ENCODE data around the gene OR8A1. TPM values are rescaled to one million over a fixed set of nuclear protein-coding genes. Genes with fewer than 3 reads are reported as not detected.
A peak's percentile ranks its signal among the peaks of the same experiment; 100 is the strongest.

OR8A1 gene
- total and polyA plus RNA-seq, 4 experiments from 2014 or later, result not detected

DNA sequence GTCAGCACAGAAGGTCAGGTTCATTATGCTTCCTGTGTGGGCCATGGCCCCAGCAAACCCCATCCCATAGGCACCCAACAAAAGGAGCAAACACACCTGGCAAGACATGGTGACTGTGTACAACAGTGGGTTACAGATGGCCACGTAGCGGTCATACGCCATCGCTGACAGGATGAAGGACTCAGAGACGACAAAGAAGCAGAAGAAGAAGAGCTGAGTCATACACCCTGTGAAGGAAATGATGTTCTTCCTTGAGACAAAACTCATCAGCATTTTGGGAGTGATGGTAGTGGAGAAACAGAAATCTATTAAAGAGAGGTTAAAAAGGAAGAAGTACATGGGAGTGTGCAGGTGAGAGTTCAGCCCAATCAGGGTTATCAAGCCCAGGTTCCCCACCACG is 26.7 kb upstream of the OR8A1 start:
- no peaks in the 10 kb centered on the region for H3K27me3 ChIP-seq (ENCODE audit: insufficient read depth, low read length)
- DNase-seq, result no peak
- Mint-ChIP-seq H3K9me3 (peaks cover 0 to 4% (median 0%) of the 10 kb centered on the region in 8 donors), H3K27me3 (peaks cover 14 to 17% of the 10 kb centered on the region in 2 donors), H3K27ac (no peak overlapping the region), H3K4me3 (no peak overlapping the region), H3K36me3 (no peaks in the 10 kb centered on the region), H3K4me1 (peaks cover 0 to 1% (median 0%) of the 10 kb centered on the region in 4 donors)
- ChIA-PET POLR2A (ENCODE audit: partially characterized antibody) (no interaction called here), CTCF (ENCODE audit: partially characterized antibody) (no interaction called here)
- no peaks in the 10 kb centered on the region for H3K4me1 ChIP-seq (ENCODE audit: insufficient read depth, low read length)
- no peak overlapping the region for H3K27ac ChIP-seq (ENCODE audit: low read depth, low read length)
- intact Hi-C loops (cut with micrococcal nuclease), result no loop called here
- H3K9me3 ChIP-seq (ENCODE audit: control insufficient read depth in 1 of 2, low read length in 2 of 2), result no peaks in the 10 kb centered on the region
- H3K36me3 ChIP-seq (ENCODE audit: insufficient read depth, low read length), result no peaks in the 10 kb centered on the region
- no peak overlapping the region for H3K4me3 ChIP-seq (ENCODE audit: low read length in 2 of 2)

DNA sequence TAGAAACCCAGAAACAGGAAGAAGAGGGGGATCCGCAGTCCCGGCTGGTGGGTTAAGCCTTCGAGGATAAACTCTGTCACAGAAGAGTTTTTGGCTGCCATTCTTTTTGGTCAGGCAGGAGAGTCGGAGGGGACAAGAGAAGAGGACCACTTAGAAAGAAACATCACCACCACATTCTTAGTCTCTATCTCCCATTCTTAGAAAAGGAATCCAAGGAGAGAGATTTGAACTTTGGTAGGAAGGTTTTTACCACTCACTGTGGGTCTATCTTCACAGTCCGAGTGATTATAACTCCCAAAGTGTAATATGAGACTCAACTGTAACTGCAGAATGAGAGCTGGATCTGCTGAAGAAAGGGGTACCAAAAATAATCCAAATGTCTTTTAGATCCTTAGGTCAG is 26.2 kb upstream of the OR8A1 start, which contains the start of gene OR8B12:
TSS of gene OR8B12 (minus strand) at position 101 of the 400 bp plus-strand sequence. CDS start at position 101, 0 bp downstream.
- H3K9me3 ChIP-seq (ENCODE audit: control insufficient read depth in 1 of 2, low read length in 2 of 2), result no peaks in the 10 kb centered on the region
- intact Hi-C loops (cut with micrococcal nuclease), result no loop called here
- H3K27me3 ChIP-seq (ENCODE audit: insufficient read depth, low read length), result no peaks in the 10 kb centered on the region
- H3K4me1 Mint-ChIP-seq, result peaks cover 0 to 1% (median 0%) of the 10 kb centered on the region in 4 donors
- H3K4me1 ChIP-seq (ENCODE audit: insufficient read depth, low read length), result no peaks in the 10 kb centered on the region
- peaks cover 0 to 4% (median 0%) of the 10 kb centered on the region in 8 donors for H3K9me3 Mint-ChIP-seq
- no peak for DNase-seq
- H3K27ac ChIP-seq (ENCODE audit: low read depth, low read length), result no peak within 1 kb of the TSS
- no peak within 1 kb of the TSS for H3K4me3 ChIP-seq (ENCODE audit: low read length in 2 of 2)
- no peaks in the 10 kb centered on the region for H3K36me3 ChIP-seq (ENCODE audit: insufficient read depth, low read length)
- CTCF ChIA-PET (ENCODE audit: partially characterized antibody), result no interaction called here
- no peaks in the 10 kb centered on the region for H3K36me3 Mint-ChIP-seq
- POLR2A ChIA-PET (ENCODE audit: partially characterized antibody), result no interaction called here
- no peak within 1 kb of the TSS for H3K4me3 Mint-ChIP-seq
- peak within 1 kb of the TSS in 1 of 7 donors; percentile 6 for H3K27ac Mint-ChIP-seq
- peaks cover 14% of the 10 kb centered on the region in 2 donors for H3K27me3 Mint-ChIP-seq

DNA sequence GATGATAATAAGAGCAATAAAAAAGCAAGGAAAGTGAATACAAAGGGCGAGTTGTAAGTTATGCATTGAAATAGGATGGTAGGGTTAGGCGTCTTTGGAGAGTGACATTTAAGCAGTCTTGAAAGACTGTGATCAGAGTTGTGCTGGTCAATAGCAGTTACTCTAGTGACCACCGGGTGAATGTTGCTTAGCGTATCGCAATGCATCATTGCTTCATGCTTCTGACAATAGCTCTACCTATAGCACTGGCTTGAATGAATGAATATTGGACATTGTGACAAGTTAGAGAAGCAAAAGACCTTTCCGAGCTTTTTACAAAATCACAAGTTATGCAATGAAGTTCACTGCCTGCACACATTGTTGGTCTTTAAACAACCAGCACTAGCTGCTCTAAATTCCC is 18.6 kb upstream of the OR8A1 start:
- peaks cover 0 to 6% (median 0%) of the 10 kb centered on the region in 8 donors for H3K9me3 Mint-ChIP-seq

DNA sequence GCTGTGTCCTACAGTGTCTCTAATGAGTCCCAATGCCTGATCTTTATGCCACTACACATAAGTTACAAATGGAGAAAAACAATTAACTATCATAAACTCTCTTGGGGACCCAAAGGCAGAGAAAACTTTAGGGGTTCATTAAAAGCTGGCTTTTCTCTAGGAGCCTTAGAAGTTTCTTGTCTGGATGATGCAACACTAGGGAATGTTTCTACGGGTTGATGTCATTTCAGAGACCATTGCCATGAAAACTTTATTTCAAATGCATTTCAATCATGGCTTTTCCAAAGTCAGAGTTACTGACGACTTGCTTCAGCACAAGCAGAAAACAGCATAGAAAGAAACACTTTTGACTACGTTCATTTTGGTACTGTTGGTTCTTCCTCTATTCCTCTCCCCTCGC is 17.8 kb upstream of the OR8A1 start:
- Histone ChIP-seq H3K9me3 (ENCODE audit: control insufficient read depth in 1 of 2, low read length in 2 of 2) (no peaks in the 10 kb centered on the region), H3K4me1 (ENCODE audit: insufficient read depth, low read length) (no peaks in the 10 kb centered on the region), H3K27me3 (ENCODE audit: insufficient read depth, low read length) (no peaks in the 10 kb centered on the region), H3K27ac (ENCODE audit: low read depth, low read length) (no peak overlapping the region), H3K4me3 (ENCODE audit: low read length in 2 of 2) (no peak overlapping the region), H3K36me3 (ENCODE audit: insufficient read depth, low read length) (no peaks in the 10 kb centered on the region)
- H3K36me3 Mint-ChIP-seq, result no peaks in the 10 kb centered on the region
- intact Hi-C loops (cut with micrococcal nuclease), result no loop called here
- peaks cover 0 to 6% (median 0%) of the 10 kb centered on the region in 8 donors for H3K9me3 Mint-ChIP-seq
- ChIA-PET POLR2A (ENCODE audit: partially characterized antibody) (no interaction called here), CTCF (ENCODE audit: partially characterized antibody) (no interaction called here)
- H3K27ac Mint-ChIP-seq, result no peak overlapping the region
- H3K4me3 Mint-ChIP-seq, result no peak overlapping the region
- peaks cover 4% of the 10 kb centered on the region in 2 donors for H3K27me3 Mint-ChIP-seq
- DNase-seq, result no peak
- no peaks in the 10 kb centered on the region for H3K4me1 Mint-ChIP-seq

More for the DNA sequence above, 18.6 kb upstream of the OR8A1 start:
- CTCF ChIA-PET (ENCODE audit: partially characterized antibody), result no interaction called here
- H3K27ac ChIP-seq (ENCODE audit: low read depth, low read length), result no peak overlapping the region
- H3K9me3 ChIP-seq (ENCODE audit: control insufficient read depth in 1 of 2, low read length in 2 of 2), result no peaks in the 10 kb centered on the region
- Mint-ChIP-seq H3K4me1 (no peaks in the 10 kb centered on the region), H3K36me3 (no peaks in the 10 kb centered on the region), H3K4me3 (no peak overlapping the region), H3K27ac (no peak overlapping the region), H3K27me3 (peaks cover 1 to 4% of the 10 kb centered on the region in 2 donors)
- no peak for DNase-seq
- H3K36me3 ChIP-seq (ENCODE audit: insufficient read depth, low read length), result no peaks in the 10 kb centered on the region
- no peaks in the 10 kb centered on the region for H3K27me3 ChIP-seq (ENCODE audit: insufficient read depth, low read length)
- intact Hi-C loops (cut with micrococcal nuclease), result no loop called here
- POLR2A ChIA-PET (ENCODE audit: partially characterized antibody), result no interaction called here
- no peaks in the 10 kb centered on the region for H3K4me1 ChIP-seq (ENCODE audit: insufficient read depth, low read length)
- no peak overlapping the region for H3K4me3 ChIP-seq (ENCODE audit: low read length in 2 of 2)

DNA sequence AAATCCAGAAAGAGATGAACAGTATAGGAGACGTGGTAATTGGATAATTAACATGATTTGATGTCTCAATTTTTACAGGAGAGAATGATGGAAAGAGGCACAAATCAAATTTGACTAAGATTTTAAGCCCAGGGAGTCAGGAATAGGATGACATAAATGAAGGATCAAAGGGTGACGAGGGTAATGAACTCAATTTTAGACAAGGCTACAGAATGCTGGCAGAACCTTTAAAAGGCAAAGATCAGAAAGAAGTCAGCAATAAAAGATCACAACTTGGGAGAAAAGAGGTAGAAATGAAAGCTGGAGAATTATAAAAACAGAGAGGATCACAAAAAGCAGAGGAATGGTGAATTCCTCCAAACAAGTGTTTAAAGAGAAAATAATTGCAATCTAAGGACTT is 13.0 kb upstream of the OR8A1 start:
- intact Hi-C loops (cut with micrococcal nuclease), result no loop called here
- ChIA-PET CTCF (ENCODE audit: partially characterized antibody) (no interaction called here), POLR2A (ENCODE audit: partially characterized antibody) (no interaction called here)
- no peak overlapping the region for H3K4me3 Mint-ChIP-seq
- H3K27ac ChIP-seq (ENCODE audit: low read depth, low read length), result no peak overlapping the region
- no peak overlapping the region for H3K4me3 ChIP-seq (ENCODE audit: low read length in 2 of 2)
- H3K4me1 Mint-ChIP-seq, result no peaks in the 10 kb centered on the region
- no peak for DNase-seq
- no peaks in the 10 kb centered on the region for H3K4me1 ChIP-seq (ENCODE audit: insufficient read depth, low read length)
- H3K9me3 ChIP-seq (ENCODE audit: control insufficient read depth in 1 of 2, low read length in 2 of 2), result no peaks in the 10 kb centered on the region
- peaks cover 0 to 6% (median 0%) of the 10 kb centered on the region in 8 donors for H3K9me3 Mint-ChIP-seq
- H3K36me3 Mint-ChIP-seq, result no peaks in the 10 kb centered on the region
- peaks cover 4 to 7% of the 10 kb centered on the region in 2 donors for H3K27me3 Mint-ChIP-seq
- H3K27ac Mint-ChIP-seq, result no peak overlapping the region
- H3K36me3 ChIP-seq (ENCODE audit: insufficient read depth, low read length), result no peaks in the 10 kb centered on the region
- H3K27me3 ChIP-seq (ENCODE audit: insufficient read depth, low read length), result no peaks in the 10 kb centered on the region

DNA sequence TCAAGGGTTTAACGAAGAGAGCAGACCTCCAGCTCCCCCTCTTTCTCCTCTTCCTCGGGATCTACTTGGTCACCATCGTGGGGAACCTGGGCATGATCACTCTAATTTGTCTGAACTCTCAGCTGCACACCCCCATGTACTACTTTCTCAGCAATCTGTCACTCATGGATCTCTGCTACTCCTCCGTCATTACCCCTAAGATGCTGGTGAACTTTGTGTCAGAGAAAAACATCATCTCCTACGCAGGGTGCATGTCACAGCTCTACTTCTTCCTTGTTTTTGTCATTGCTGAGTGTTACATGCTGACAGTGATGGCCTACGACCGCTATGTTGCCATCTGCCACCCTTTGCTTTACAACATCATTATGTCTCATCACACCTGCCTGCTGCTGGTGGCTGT is 363 bp downstream of the OR8A1 start:
- Mint-ChIP-seq H3K4me1 (no peaks in the 10 kb centered on the region), H3K27me3 (peaks cover 6 to 14% of the 10 kb centered on the region in 2 donors), H3K9me3 (no peaks in the 10 kb centered on the region), H3K4me3 (no peak overlapping the region), H3K27ac (no peak overlapping the region), H3K36me3 (no peaks in the 10 kb centered on the region)
- Histone ChIP-seq H3K4me3 (ENCODE audit: low read length in 2 of 2) (no peak overlapping the region), H3K9me3 (ENCODE audit: control insufficient read depth in 1 of 2, low read length in 2 of 2) (no peaks in the 10 kb centered on the region), H3K27ac (ENCODE audit: low read depth, low read length) (no peak overlapping the region), H3K36me3 (ENCODE audit: insufficient read depth, low read length) (no peaks in the 10 kb centered on the region), H3K27me3 (ENCODE audit: insufficient read depth, low read length) (no peaks in the 10 kb centered on the region), H3K4me1 (ENCODE audit: insufficient read depth, low read length) (no peaks in the 10 kb centered on the region)
- intact Hi-C loops (cut with micrococcal nuclease), result no loop called here
- ChIA-PET CTCF (ENCODE audit: partially characterized antibody) (no interaction called here), POLR2A (ENCODE audit: partially characterized antibody) (no interaction called here)
- no peak for DNase-seq

DNA sequence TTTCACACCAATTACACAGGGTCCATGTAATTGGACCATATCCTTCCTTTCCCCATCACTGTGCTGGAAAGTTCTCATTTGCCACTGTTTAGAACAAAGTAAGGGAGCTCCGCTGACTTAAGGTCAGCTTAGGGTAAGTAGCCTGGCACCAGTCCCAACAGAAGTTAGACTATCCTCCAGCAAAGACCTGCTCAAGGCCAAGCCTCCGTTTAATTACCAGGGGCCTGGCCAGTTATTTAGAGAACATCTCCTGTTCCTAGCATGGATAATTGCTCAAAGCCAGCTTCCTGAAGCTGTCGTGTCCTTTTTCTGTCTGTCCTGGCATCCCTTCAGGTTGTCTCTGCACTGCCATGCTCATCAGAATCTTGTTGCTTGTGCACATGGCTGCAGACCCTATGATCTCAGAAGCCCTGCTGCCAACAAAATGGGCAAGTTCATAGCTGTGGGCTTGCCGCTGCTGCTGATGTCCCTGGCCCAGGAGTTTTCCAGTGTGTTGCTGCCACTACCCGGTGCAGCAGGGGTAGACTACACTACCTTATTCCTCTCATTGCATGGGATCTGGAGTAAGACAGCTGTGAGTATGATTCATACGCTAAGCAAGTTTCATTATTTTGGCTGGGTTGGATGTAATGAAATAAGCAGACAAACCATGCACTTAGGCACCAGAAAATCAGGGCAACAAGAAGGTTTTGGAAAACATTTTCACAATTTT is 8.1 kb downstream of the OR8A1 start:
- H3K4me1 ChIP-seq (ENCODE audit: insufficient read depth, low read length), result no peaks in the 10 kb centered on the region
- no peak overlapping the region for H3K27ac Mint-ChIP-seq
- ChIA-PET CTCF (ENCODE audit: partially characterized antibody) (interaction anchor here (0.8 to 2.9 kb wide), 2 partner anchors 8 to 10 kb away, joined by 3 to 20 read pairs; no protein-coding TSS in a partner anchor), POLR2A (ENCODE audit: partially characterized antibody) (no interaction called here)
- H3K27ac ChIP-seq (ENCODE audit: low read depth, low read length), result no peak overlapping the region
- H3K27me3 ChIP-seq (ENCODE audit: insufficient read depth, low read length), result no peaks in the 10 kb centered on the region
- H3K27me3 Mint-ChIP-seq, result peaks cover 7 to 9% of the 10 kb centered on the region in 2 donors
- DNase-seq, result no peak
- no peaks in the 10 kb centered on the region for H3K36me3 Mint-ChIP-seq
- no peak overlapping the region for H3K4me3 ChIP-seq (ENCODE audit: low read length in 2 of 2)
- H3K4me3 Mint-ChIP-seq, result no peak overlapping the region
- H3K4me1 Mint-ChIP-seq, result no peaks in the 10 kb centered on the region
- H3K9me3 ChIP-seq (ENCODE audit: control insufficient read depth in 1 of 2, low read length in 2 of 2), result no peaks in the 10 kb centered on the region
- no peaks in the 10 kb centered on the region for H3K9me3 Mint-ChIP-seq
- intact Hi-C loops (cut with micrococcal nuclease), result no loop called here
- H3K36me3 ChIP-seq (ENCODE audit: insufficient read depth, low read length), result no peaks in the 10 kb centered on the region

Measured in CD4-positive, alpha-beta memory T cell (primary cell).